Suprapubic skin (tissue), 4 donors: ENCODE measurements around the gene C11orf91. TPM values are rescaled to one million over a fixed set of nuclear protein-coding genes. Genes with fewer than 3 reads are reported as not detected.

Experiments used
- DNase-seq, 2 donors: peaks; one replicate each; pipeline ENCODE4 v3.0.0-alpha.2; 2019; ENCODE audit warnings: low spot score in 2 of 2
- H3K27ac ChIP-seq: fragments of 200-600 bp; sonication (generic); one replicate; pipeline ENCODE4 v1.5.1; 2019
- H3K27me3 ChIP-seq: fragments of 200-600 bp; sonication (generic); one replicate; pipeline ENCODE4 v1.5.1; 2019
- H3K36me3 ChIP-seq: fragments of 200-600 bp; sonication (generic); one replicate; pipeline ENCODE4 v1.5.1; 2019
- H3K4me1 ChIP-seq: fragments of 200-600 bp; sonication (generic); one replicate; pipeline ENCODE4 v1.5.1; 2019
- H3K4me3 ChIP-seq: fragments of 200-600 bp; sonication (generic); one replicate; pipeline ENCODE4 v1.5.1; 2019; ENCODE audit warnings: mild to moderate bottlenecking
- H3K9me3 ChIP-seq: fragments of 200-600 bp; sonication (generic); one replicate; pipeline ENCODE4 v1.5.1; 2019
- EP300 ChIP-seq: sonication (generic); formaldehyde crosslinking; IDR thresholded peaks from one replicate; pipeline ENCODE4 v1.6.1; 2017; ENCODE audit warnings: antibody characterized with exemption
- POLR2A ChIP-seq, 2 donors: fragments of 450-650 bp; IDR thresholded peaks; one replicate each; pipeline ENCODE4 v1.6.1; 2017; ENCODE audit warnings: antibody characterized with exemption in 2 of 2, mild to moderate bottlenecking in 2 of 2, moderate library complexity in 2 of 2
- POLR2AphosphoS5 ChIP-seq, 3 donors: sonication (generic); formaldehyde crosslinking; IDR thresholded peaks; one replicate each; pipeline ENCODE4 v1.6.1; 2017; ENCODE audit warnings: antibody characterized with exemption in 3 of 3
- WGBS: methylation state at CpG from one replicate; pipeline ENCODE4 v1.1.5; 2018; 5-methylcytosine and 5-hydroxymethylcytosine counted together
- total RNA-seq, 4 donors: library from RNA; depleted of rRNA; stranded (reverse); fragments of >200 nt; gene quantifications; one replicate each; pipeline ENCODE4 v1.1.0, GENCODE V29; 2016
- TF ChIP-seq, protein P1 (sequence below), 2 donors: fragments of 200-600 bp in 1 of 2; fragments of 450-650 bp in 1 of 2; sonication (generic) in 1 of 2; IDR thresholded peaks; one replicate each; pipeline ENCODE4 v1.5.1; 2016 to 2019; ENCODE audit warnings: antibody characterized with exemption in 2 of 2, mild to moderate bottlenecking in 1 of 2, moderate library complexity in 1 of 2

Gene C11orf91
- total RNA-seq, 4 donors from 2014 or later = not detected

DNA sequence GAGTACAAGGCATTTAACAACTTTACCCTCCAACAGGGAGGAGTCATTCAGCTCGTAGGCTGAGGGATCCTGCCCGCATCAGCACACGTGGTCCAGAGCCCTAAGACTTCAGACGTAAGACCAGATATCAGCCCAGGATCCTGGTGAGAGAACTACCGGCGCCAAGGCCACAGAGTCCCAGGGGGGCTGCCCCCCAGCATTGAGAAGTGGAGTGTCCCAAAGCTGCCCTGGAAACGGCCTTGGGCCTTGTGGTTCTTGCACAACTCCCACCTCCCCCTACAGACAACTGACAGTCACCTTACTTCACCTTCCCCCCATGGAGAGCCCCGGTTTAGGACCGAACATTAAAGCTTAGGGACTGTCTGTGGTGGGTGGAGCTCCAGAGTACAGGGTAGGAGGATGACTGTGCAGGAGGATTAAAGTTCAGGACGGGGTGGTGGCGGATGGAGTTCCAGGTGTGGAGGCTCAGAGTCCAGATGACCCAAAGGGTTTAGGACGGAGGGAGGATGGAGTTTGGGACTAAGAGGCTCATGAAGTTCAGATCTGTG lies 1.0 kb downstream of the C11orf91 start:
- no peak for DNase-seq
- Histone ChIP-seq H3K27ac (peak overlapping the region; percentile 74), H3K9me3 (no peaks in the 10 kb centered on the region), H3K4me3 (peak overlapping the region; percentile 62), H3K36me3 (no peaks in the 10 kb centered on the region), H3K27me3 (no peaks in the 10 kb centered on the region), H3K4me1 (peaks cover 77% of the 10 kb centered on the region)
- WGBS = 71% methylated on average over 12 of the region's 12 CpGs
- TF ChIP-seq POLR2AphosphoS5 (IDR thresholded peaks at IDR 0.05) (no peak), EP300 (no peak), POLR2A (IDR thresholded peaks at IDR 0.05) (no peak)
- TF ChIP-seq, protein P1, sequence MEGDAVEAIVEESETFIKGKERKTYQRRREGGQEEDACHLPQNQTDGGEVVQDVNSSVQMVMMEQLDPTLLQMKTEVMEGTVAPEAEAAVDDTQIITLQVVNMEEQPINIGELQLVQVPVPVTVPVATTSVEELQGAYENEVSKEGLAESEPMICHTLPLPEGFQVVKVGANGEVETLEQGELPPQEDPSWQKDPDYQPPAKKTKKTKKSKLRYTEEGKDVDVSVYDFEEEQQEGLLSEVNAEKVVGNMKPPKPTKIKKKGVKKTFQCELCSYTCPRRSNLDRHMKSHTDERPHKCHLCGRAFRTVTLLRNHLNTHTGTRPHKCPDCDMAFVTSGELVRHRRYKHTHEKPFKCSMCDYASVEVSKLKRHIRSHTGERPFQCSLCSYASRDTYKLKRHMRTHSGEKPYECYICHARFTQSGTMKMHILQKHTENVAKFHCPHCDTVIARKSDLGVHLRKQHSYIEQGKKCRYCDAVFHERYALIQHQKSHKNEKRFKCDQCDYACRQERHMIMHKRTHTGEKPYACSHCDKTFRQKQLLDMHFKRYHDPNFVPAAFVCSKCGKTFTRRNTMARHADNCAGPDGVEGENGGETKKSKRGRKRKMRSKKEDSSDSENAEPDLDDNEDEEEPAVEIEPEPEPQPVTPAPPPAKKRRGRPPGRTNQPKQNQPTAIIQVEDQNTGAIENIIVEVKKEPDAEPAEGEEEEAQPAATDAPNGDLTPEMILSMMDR (IDR thresholded peaks at IDR 0.05) = no peak

DNA sequence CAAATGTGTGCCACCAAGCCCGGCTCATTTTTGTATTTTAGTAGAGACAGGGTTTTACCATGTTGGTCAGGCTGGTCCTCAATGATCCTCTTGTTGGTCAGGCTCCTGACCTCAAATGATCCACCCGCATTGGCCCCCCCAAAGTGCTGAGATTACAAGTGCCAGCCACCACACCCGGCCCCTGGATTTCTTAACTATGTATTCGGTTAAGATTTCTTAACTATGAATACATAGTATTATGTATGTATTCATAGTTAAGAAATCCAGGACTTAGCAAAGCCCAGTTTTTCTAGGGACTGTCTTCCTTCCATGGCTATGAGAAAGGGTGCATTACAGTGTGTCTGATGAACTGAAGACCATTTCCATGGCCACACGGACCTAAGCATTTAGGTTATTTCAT lies 1.7 kb downstream of the C11orf91 start:
- Histone ChIP-seq H3K4me3 (no peak overlapping the region), H3K4me1 (peaks cover 74% of the 10 kb centered on the region), H3K27ac (no peak overlapping the region), H3K9me3 (no peaks in the 10 kb centered on the region), H3K27me3 (no peaks in the 10 kb centered on the region), H3K36me3 (no peaks in the 10 kb centered on the region)
- 72% methylated on average over 5 of the region's 5 CpGs for WGBS
- TF ChIP-seq EP300 = no peak
- TF ChIP-seq POLR2AphosphoS5 (IDR thresholded peaks at IDR 0.05) = no peak
- no peak for TF ChIP-seq POLR2A (IDR thresholded peaks at IDR 0.05)
- TF ChIP-seq, protein P1 (IDR thresholded peaks at IDR 0.05) = no peak
- no peak for DNase-seq

DNA sequence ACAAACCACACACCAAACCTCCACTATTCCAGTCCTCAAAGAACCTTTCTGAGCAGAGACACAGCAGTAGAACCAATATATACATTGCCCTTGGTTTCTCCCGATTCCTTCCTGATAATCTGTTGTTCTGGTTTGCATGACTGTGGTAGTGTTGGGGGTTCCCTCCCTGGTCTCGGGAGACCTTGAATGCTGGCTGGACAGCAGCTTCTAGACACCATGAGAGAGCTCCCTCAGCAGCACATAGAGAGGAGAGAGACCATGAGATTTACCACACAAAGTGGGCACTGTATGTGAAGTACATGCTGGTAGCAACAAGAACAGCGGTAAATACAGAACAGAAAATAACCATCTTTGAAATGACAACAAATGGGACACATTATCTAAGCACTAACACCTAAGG lies 2.6 kb downstream of the C11orf91 start:
- H3K4me1 ChIP-seq = peaks cover 72% of the 10 kb centered on the region
- no peaks in the 10 kb centered on the region for H3K9me3 ChIP-seq
- no peak overlapping the region for H3K27ac ChIP-seq
- H3K27me3 ChIP-seq = no peaks in the 10 kb centered on the region
- WGBS = 79% methylated on average over 3 of the region's 3 CpGs
- H3K4me3 ChIP-seq = no peak overlapping the region
- DNase-seq = no peak
- H3K36me3 ChIP-seq = no peaks in the 10 kb centered on the region
- TF ChIP-seq, protein P1 (IDR thresholded peaks at IDR 0.05) = no peak
- TF ChIP-seq POLR2AphosphoS5 (IDR thresholded peaks at IDR 0.05) (no peak), EP300 (no peak), POLR2A (IDR thresholded peaks at IDR 0.05) (no peak)

DNA sequence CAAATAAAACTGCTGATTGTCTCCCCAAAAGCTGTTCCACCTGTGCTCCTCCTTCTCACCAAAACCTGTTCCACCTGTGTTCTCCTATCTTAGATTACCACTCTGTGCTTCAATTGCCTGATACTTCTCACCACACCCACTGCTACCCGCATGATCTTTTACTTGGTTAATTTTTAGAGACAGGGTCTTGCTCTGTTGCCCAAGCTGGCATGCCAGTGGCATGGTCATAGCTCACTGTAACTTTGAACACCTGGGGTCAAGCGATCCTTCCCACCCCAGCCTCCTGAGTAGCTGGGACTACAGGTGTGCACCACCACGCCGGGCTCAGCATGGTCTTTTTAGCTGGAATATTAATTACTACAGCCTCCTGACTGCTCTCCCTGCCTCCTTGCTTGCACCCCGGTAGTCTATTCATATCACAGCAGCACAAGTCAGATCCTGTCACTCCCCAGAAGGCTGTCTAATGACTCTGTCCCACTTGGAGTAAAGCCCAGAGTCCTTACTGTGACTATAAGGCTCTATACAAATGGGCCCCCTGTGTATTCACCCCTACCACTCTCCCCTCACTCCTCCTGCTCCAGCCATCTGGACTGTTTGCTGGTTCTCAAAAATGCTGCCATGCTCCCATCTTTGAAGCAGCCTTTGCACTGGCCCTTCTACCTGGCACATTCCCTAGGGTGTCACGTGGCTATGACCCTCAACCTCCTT lies 3.5 kb downstream of the C11orf91 start:
- no peaks in the 10 kb centered on the region for H3K27me3 ChIP-seq
- peak overlapping the region; percentile 36 for H3K27ac ChIP-seq
- DNase-seq = no peak
- 66% methylated on average over 6 of the region's 6 CpGs for WGBS
- no peak overlapping the region for H3K4me3 ChIP-seq
- TF ChIP-seq, protein P1 (IDR thresholded peaks at IDR 0.05) = no peak
- no peak for TF ChIP-seq POLR2A (IDR thresholded peaks at IDR 0.05)
- TF ChIP-seq POLR2AphosphoS5 (IDR thresholded peaks at IDR 0.05) = no peak
- TF ChIP-seq EP300 = no peak
- no peaks in the 10 kb centered on the region for H3K36me3 ChIP-seq
- peaks cover 72% of the 10 kb centered on the region for H3K4me1 ChIP-seq
- H3K9me3 ChIP-seq = no peaks in the 10 kb centered on the region

DNA sequence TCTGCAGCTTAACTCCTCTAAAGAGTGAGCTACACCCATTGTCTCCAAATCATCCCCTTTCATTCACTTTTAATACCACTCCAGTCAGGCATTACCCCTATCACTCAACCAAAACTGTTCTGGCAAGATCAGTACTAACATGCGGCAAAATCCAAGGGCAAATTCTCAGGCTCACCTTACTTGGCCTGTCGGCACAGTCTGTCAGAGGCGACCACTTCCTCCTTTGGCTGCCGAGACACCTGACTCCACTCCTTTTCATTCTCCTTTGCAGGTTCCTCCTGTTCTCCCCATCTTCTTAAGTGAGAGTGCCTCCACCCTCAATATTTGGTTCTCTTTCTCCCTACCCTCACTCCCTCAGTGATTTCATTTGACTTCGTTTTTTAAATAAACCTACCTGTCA lies 4.2 kb downstream of the C11orf91 start:
- 63% methylated on average over 5 of the region's 5 CpGs for WGBS
- H3K4me1 ChIP-seq = peaks cover 72% of the 10 kb centered on the region
- no peaks in the 10 kb centered on the region for H3K9me3 ChIP-seq
- TF ChIP-seq, protein P1 (IDR thresholded peaks at IDR 0.05) = no peak
- no peak for TF ChIP-seq POLR2A (IDR thresholded peaks at IDR 0.05)
- TF ChIP-seq EP300 = no peak
- no peak for TF ChIP-seq POLR2AphosphoS5 (IDR thresholded peaks at IDR 0.05)
- H3K36me3 ChIP-seq = no peaks in the 10 kb centered on the region
- no peak overlapping the region for H3K4me3 ChIP-seq
- no peaks in the 10 kb centered on the region for H3K27me3 ChIP-seq
- peak overlapping the region; percentile 30 for H3K27ac ChIP-seq
- no peak for DNase-seq
